ENCODE data around the gene CDC73.

- TF ChIP-seq CTCF (CRISPR knock-in tag; IDR thresholded peaks at IDR 0.05), result no peak
- no peak for TF ChIP-seq IRF2 (CRISPR knock-in tag; IDR thresholded peaks at IDR 0.05)
- no peak for TF ChIP-seq HINFP (CRISPR knock-in tag; IDR thresholded peaks at IDR 0.05; ENCODE audit: low read depth)
- no peak for TF ChIP-seq KDM4B (CRISPR knock-in tag; IDR thresholded peaks at IDR 0.05)
- no peak for TF ChIP-seq EZH2 (conservative IDR thresholded peaks at IDR 0.05; ENCODE audit: low read depth, low read length)
- TF ChIP-seq BRCA1 (CRISPR knock-in tag; IDR thresholded peaks at IDR 0.05), result no peak
- no peak for TF ChIP-seq GZF1 (CRISPR knock-in tag; IDR thresholded peaks at IDR 0.05)
- no peak for TF ChIP-seq ZNF589 (CRISPR knock-in tag; conservative IDR thresholded peaks at IDR 0.05)
- TF ChIP-seq TCF12 (IDR thresholded peaks at IDR 0.05), result no peak
- no peak for TF ChIP-seq TCF12 (CRISPR knock-in tag; IDR thresholded peaks at IDR 0.05)
- TF ChIP-seq TCF7L2 (IDR thresholded peaks at IDR 0.05; ENCODE audit: low read depth, low read length), result no peak
Measured at GRCh38 chr1:193113258-193113991, 8.4 kb upstream of the CDC73 start.

All from HepG2 (cell line).